IPS-15b (cell line): ENCODE data around the gene MTHFD2L.
"Not testable (repeated sequence)": the region's sequence is repeated elsewhere in the genome, so short reads cannot be mapped to it uniquely, and the experiment has no call there.

Experiments
- H3K27me3 ChIP-seq: one replicate; pipeline ENCODE4 v1.6.1; 2013; ENCODE audit warnings: low read length; ENCODE audit not compliant: control insufficient read depth, insufficient read depth
- H3K36me3 ChIP-seq: one replicate; pipeline ENCODE4 v1.6.1; 2013; ENCODE audit warnings: low read length; ENCODE audit not compliant: control insufficient read depth, insufficient read depth
- H3K4me1 ChIP-seq: one replicate; pipeline ENCODE4 v1.6.1; 2013; ENCODE audit warnings: mild to moderate bottlenecking, low read length; ENCODE audit not compliant: control insufficient read depth, insufficient read depth
- H3K4me3 ChIP-seq: one replicate; pipeline ENCODE4 v1.5.1; 2013; ENCODE audit warnings: low read depth, low read length
- H3K9ac ChIP-seq: one replicate; pipeline ENCODE4 v1.6.1; 2013; ENCODE audit warnings: low read depth, mild to moderate bottlenecking, low read length
- H3K9me3 ChIP-seq: one replicate; pipeline ENCODE4 v1.6.1; 2013; ENCODE audit warnings: mild to moderate bottlenecking, low read length; ENCODE audit not compliant: control insufficient read depth, insufficient read depth

MTHFD2L gene

GRCh38 chr4:74118600-74119338, 39.1 kb upstream of the MTHFD2L start:
- H3K9me3 ChIP-seq = no peaks in the 10 kb centered on the region
- no peaks in the 10 kb centered on the region for H3K27me3 ChIP-seq
- H3K4me3 ChIP-seq = no peak overlapping the region
- H3K36me3 ChIP-seq = no peaks in the 10 kb centered on the region
- H3K9ac ChIP-seq = no peak overlapping the region
- no peaks in the 10 kb centered on the region for H3K4me1 ChIP-seq

- Histone ChIP-seq H3K27me3 (no peaks in the 10 kb centered on the region), H3K4me1 (no peaks in the 10 kb centered on the region), H3K9me3 (no peaks in the 10 kb centered on the region), H3K36me3 (no peaks in the 10 kb centered on the region), H3K9ac (no peak overlapping the region), H3K4me3 (no peak overlapping the region)
These were observed 37.8 kb upstream of the MTHFD2L start for GRCh38 chr4:74120086-74120485.

- Histone ChIP-seq H3K27me3 (no peaks in the 10 kb centered on the region), H3K9me3 (peaks cover 3% of the 10 kb centered on the region), H3K4me1 (no peaks in the 10 kb centered on the region), H3K4me3 (no peak overlapping the region), H3K36me3 (no peaks in the 10 kb centered on the region), H3K9ac (no peak overlapping the region)
These were observed 36.0 kb upstream of the MTHFD2L start for GRCh38 chr4:74121643-74122579.

- Histone ChIP-seq H3K36me3 (no peaks in the 10 kb centered on the region), H3K9me3 (peaks cover 3% of the 10 kb centered on the region), H3K4me1 (no peaks in the 10 kb centered on the region), H3K9ac (no peak overlapping the region), H3K27me3 (no peaks in the 10 kb centered on the region), H3K4me3 (no peak overlapping the region)
These were observed 34.7 kb upstream of the MTHFD2L start for GRCh38 chr4:74123065-74123728.

GRCh38 chr4:74125029-74125428, 32.9 kb upstream of the MTHFD2L start:
- no peaks in the 10 kb centered on the region for H3K27me3 ChIP-seq
- no peak overlapping the region for H3K9ac ChIP-seq
- no peaks in the 10 kb centered on the region for H3K36me3 ChIP-seq
- no peaks in the 10 kb centered on the region for H3K4me1 ChIP-seq
- peaks cover 3% of the 10 kb centered on the region for H3K9me3 ChIP-seq
- no peak overlapping the region for H3K4me3 ChIP-seq

- H3K9me3 ChIP-seq = peaks cover 3% of the 10 kb centered on the region
- H3K27me3 ChIP-seq = no peaks in the 10 kb centered on the region
- H3K9ac ChIP-seq = no peak overlapping the region
- H3K4me3 ChIP-seq = no peak overlapping the region
- H3K4me1 ChIP-seq = no peaks in the 10 kb centered on the region
- H3K36me3 ChIP-seq = no peaks in the 10 kb centered on the region
These were observed 30.2 kb upstream of the MTHFD2L start for GRCh38 chr4:74127745-74128144.

- not testable (repeated sequence) for H3K9ac ChIP-seq, H3K27me3 ChIP-seq, H3K36me3 ChIP-seq, H3K4me1 ChIP-seq, H3K9me3 ChIP-seq, H3K4me3 ChIP-seq
These were observed 27.1 kb upstream of the MTHFD2L start for GRCh38 chr4:74130843-74131242.

GRCh38 chr4:74132188-74132587, 25.7 kb upstream of the MTHFD2L start:
- not testable (repeated sequence) for H3K36me3 ChIP-seq, H3K4me3 ChIP-seq, H3K9me3 ChIP-seq, H3K4me1 ChIP-seq, H3K9ac ChIP-seq, H3K27me3 ChIP-seq

GRCh38 chr4:74132944-74133343, 25.0 kb upstream of the MTHFD2L start:
- Histone ChIP-seq H3K36me3 (no peaks in the 10 kb centered on the region), H3K4me1 (peaks cover 5% of the 10 kb centered on the region), H3K9ac (no peak overlapping the region), H3K9me3 (no peaks in the 10 kb centered on the region), H3K4me3 (no peak overlapping the region), H3K27me3 (no peaks in the 10 kb centered on the region)

GRCh38 chr4:74133786-74134499, 24.0 kb upstream of the MTHFD2L start:
- Histone ChIP-seq H3K4me3 (no peak overlapping the region), H3K27me3 (no peaks in the 10 kb centered on the region), H3K9me3 (no peaks in the 10 kb centered on the region)

GRCh38 chr4:74134500-74134852, 23.4 kb upstream of the MTHFD2L start:
- Histone ChIP-seq H3K4me3 (no peak overlapping the region), H3K9me3 (no peaks in the 10 kb centered on the region), H3K9ac (no peak overlapping the region), H3K36me3 (no peaks in the 10 kb centered on the region), H3K27me3 (no peaks in the 10 kb centered on the region), H3K4me1 (peaks cover 5% of the 10 kb centered on the region)

More at GRCh38 chr4:74133786-74134499, 24.0 kb upstream of the MTHFD2L start:
- Histone ChIP-seq H3K9ac (no peak overlapping the region), H3K36me3 (no peaks in the 10 kb centered on the region), H3K4me1 (peaks cover 5% of the 10 kb centered on the region)
